ENCODE measurements around the gene IRF2BP2.

GRCh38 chr1:234589854-234590620, 19.9 kb downstream of the IRF2BP2 start:
- TF ChIP-seq POLR2A (IDR thresholded peaks at IDR 0.05; ENCODE audit: low read depth, low read length), result no peak
- TF ChIP-seq TAF1 (IDR thresholded peaks at IDR 0.05; ENCODE audit: borderline replicate concordance, low read depth, low read length), result no peak
- TF ChIP-seq POLR2AphosphoS5 (IDR thresholded peaks at IDR 0.05; ENCODE audit: low read depth, low read length), result no peak
